ENCODE results near the gene RHEBL1.

GRCh38 chr12:49055978-49056754 is 13.6 kb downstream of the RHEBL1 start:
- TF ChIP-seq CTCF (optimal IDR thresholded peaks at IDR 0.05 in 1 of 3, IDR thresholded peaks at IDR 0.05 in 1 of 3, conservative IDR thresholded peaks at IDR 0.05 in 1 of 3; ENCODE audit: extremely low read depth in 1 of 3, insufficient read depth in 2 of 3, low read length in 3 of 3) (no peak), EZH2 (IDR thresholded peaks at IDR 0.05; ENCODE audit: low read length) (no peak)

All from keratinocyte (primary cell).